Astrocyte (in vitro differentiated cells and primary cell): ENCODE measurements around the gene GADD45GIP1.

Source experiments
- EZH2 ChIP-seq: IDR thresholded peaks from 2 replicates; pipeline ENCODE4 v1.6.1; 2012; ENCODE audit warnings: mild to moderate bottlenecking, low read length, inconsistent platforms; ENCODE audit not compliant: insufficient read depth
- TF ChIP-seq, protein P1 (sequence below): IDR thresholded peaks from 2 replicates; pipeline ENCODE4 v1.5.1; 2011; ENCODE audit warnings: low read depth, mild to moderate bottlenecking, inconsistent platforms, low read length, moderate library complexity; ENCODE audit not compliant: insufficient read depth

GRCh38 chr19:12944104-12944674 lies 12.8 kb downstream of the GADD45GIP1 start:
- TF ChIP-seq, protein P1, sequence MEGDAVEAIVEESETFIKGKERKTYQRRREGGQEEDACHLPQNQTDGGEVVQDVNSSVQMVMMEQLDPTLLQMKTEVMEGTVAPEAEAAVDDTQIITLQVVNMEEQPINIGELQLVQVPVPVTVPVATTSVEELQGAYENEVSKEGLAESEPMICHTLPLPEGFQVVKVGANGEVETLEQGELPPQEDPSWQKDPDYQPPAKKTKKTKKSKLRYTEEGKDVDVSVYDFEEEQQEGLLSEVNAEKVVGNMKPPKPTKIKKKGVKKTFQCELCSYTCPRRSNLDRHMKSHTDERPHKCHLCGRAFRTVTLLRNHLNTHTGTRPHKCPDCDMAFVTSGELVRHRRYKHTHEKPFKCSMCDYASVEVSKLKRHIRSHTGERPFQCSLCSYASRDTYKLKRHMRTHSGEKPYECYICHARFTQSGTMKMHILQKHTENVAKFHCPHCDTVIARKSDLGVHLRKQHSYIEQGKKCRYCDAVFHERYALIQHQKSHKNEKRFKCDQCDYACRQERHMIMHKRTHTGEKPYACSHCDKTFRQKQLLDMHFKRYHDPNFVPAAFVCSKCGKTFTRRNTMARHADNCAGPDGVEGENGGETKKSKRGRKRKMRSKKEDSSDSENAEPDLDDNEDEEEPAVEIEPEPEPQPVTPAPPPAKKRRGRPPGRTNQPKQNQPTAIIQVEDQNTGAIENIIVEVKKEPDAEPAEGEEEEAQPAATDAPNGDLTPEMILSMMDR: no peak
- no peak for TF ChIP-seq EZH2
